NOMO-1 treated with DMSO at 0.1 percent for 48 hours (cell line): ENCODE data around the gene LMNTD2.

ENCODE experiments used
- DNase-seq: peaks from one replicate; lab custom pipeline; 2025; ENCODE audit not compliant: unreplicated experiment; lab: John Stamatoyannopoulos, UW

Gene LMNTD2

GRCh38 chr11:535519-536454 is 24.8 kb downstream of the LMNTD2 start, which contains the start of gene HRAS:
HRAS (minus strand) TSS chr11:535576.
- DNase-seq, result peak; percentile 91

- DNase-seq, result no peak
Observed at GRCh38 chr11:535210-535518, 25.4 kb downstream of the LMNTD2 start.

- DNase-seq, result no peak
Observed at GRCh38 chr11:534396-535209, 25.9 kb downstream of the LMNTD2 start.

- DNase-seq, result no peak
Observed at GRCh38 chr11:533586-534395, 26.7 kb downstream of the LMNTD2 start.

- no peak for DNase-seq
Observed at GRCh38 chr11:532986-533585, 27.5 kb downstream of the LMNTD2 start.

GRCh38 chr11:532527-532985 is 28.0 kb downstream of the LMNTD2 start:
- no peak for DNase-seq

GRCh38 chr11:531919-532526 is 28.5 kb downstream of the LMNTD2 start:
- DNase-seq, result no peak

- DNase-seq, result no peak
Observed at GRCh38 chr11:530960-531831, 29.3 kb downstream of the LMNTD2 start.

GRCh38 chr11:529728-530411 is 30.7 kb downstream of the LMNTD2 start:
- DNase-seq, result no peak

GRCh38 chr11:528815-529727 is 31.5 kb downstream of the LMNTD2 start:
- no peak for DNase-seq

- no peak for DNase-seq
Observed at GRCh38 chr11:528166-528814, 32.2 kb downstream of the LMNTD2 start.

GRCh38 chr11:526192-526591 is 34.3 kb downstream of the LMNTD2 start:
- no peak for DNase-seq

- DNase-seq, result no peak
Observed at GRCh38 chr11:521177-521688, 39.3 kb downstream of the LMNTD2 start.

- DNase-seq, result no peak
Observed at GRCh38 chr11:520428-521176, 39.9 kb downstream of the LMNTD2 start.

- no peak for DNase-seq
Observed at GRCh38 chr11:518463-519202, 41.9 kb downstream of the LMNTD2 start.
